NCI-H345 treated with DMSO at 0.1 percent for 48 hours (cell line): ENCODE results near the gene MAF.

Experiments used
- DNase-seq: peaks from one replicate; lab custom pipeline; 2025; ENCODE audit not compliant: unreplicated experiment; lab: John Stamatoyannopoulos, UW

The MAF gene

DNA sequence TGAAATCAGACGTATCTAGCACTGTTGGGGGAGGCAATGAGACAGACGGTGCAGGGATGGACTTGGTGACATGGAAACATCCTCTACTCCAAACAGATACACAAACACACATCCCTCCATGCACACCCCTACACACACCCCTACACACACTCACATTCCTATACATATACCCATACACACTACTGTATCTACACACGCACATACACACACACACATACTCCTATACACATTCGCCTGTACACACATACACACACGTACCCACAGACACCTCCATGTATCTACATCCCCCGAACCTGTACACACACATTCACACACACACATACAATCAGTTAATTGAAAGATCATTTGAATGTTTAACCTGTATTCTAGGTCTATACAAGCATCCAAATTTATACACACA is 53.5 kb downstream of the MAF start:
- DNase-seq, result no peak
